Tibial nerve (tissue), 4 donors: ENCODE measurements around the gene OGFRL1. TPM values are rescaled to one million over a fixed set of nuclear protein-coding genes. Genes with fewer than 3 reads are reported as not detected.

Experiments used
- DNase-seq, 2 donors: peaks; one replicate each; pipeline ENCODE4 v3.0.0-alpha.2; 2019; ENCODE audit warnings: low spot score in 2 of 2
- H3K27ac ChIP-seq, 4 donors: fragments of 200-600 bp; sonication (generic) in 3 of 4; one replicate each; pipeline ENCODE4 v1.5.1; 2017 to 2019; ENCODE audit warnings: mild to moderate bottlenecking in 1 of 4
- H3K27me3 ChIP-seq, 2 donors: fragments of 200-600 bp; sonication (generic) in 1 of 2; one replicate each; pipeline versions ENCODE4 v1.5.1 to v1.6.0; 2017 to 2019
- H3K36me3 ChIP-seq, 3 donors: fragments of 200-600 bp; sonication (generic); one replicate each; pipeline ENCODE4 v1.5.1; 2018 to 2019
- H3K4me1 ChIP-seq, 4 donors: fragments of 200-600 bp; sonication (generic) in 3 of 4; one replicate each; pipeline ENCODE4 v1.5.1; 2017 to 2019
- H3K4me3 ChIP-seq, 4 donors: fragments of 200-600 bp; sonication (generic) in 3 of 4; one replicate each; pipeline ENCODE4 v1.5.1; 2017 to 2019; ENCODE audit warnings: mild to moderate bottlenecking in 1 of 4, moderate library complexity in 1 of 4
- H3K9me3 ChIP-seq, 4 donors: fragments of 200-600 bp; sonication (generic) in 3 of 4; one replicate each; pipeline ENCODE4 v1.5.1; 2017 to 2019
- EP300 ChIP-seq, 2 donors: sonication (generic); formaldehyde crosslinking; IDR thresholded peaks; one replicate each; pipeline ENCODE4 v1.6.1; 2017; ENCODE audit warnings: antibody characterized with exemption in 2 of 2, mild to moderate bottlenecking in 1 of 2
- POLR2A ChIP-seq, 2 donors: fragments of 450-650 bp; IDR thresholded peaks; one replicate each; pipeline ENCODE4 v1.6.1; 2017; ENCODE audit warnings: antibody characterized with exemption in 2 of 2, mild to moderate bottlenecking in 2 of 2, moderate library complexity in 2 of 2
- WGBS, 2 donors: methylation state at CpG; one replicate each; pipeline ENCODE4 v1.1.5; 2018; 5-methylcytosine and 5-hydroxymethylcytosine counted together
- total RNA-seq, 4 donors: library from RNA; depleted of rRNA; stranded (reverse); fragments of >200 nt; gene quantifications; one replicate each; pipeline ENCODE4 v1.1.0, GENCODE V29; 2016
- TF ChIP-seq, protein P1 (sequence below), 5 experiments: fragments of 200-600 bp in 3 of 5; fragments of 450-650 bp in 2 of 5; sonication (generic) in 3 of 5; IDR thresholded peaks; one replicate each; pipeline ENCODE4 v1.5.1; 2016 to 2019; ENCODE audit warnings: antibody characterized with exemption in 5 of 5, mild to moderate bottlenecking in 3 of 5, moderate library complexity in 2 of 5

Gene OGFRL1
- total RNA-seq, result 100 to 1,000 TPM in 2 of 4 donors, 10 to 100 TPM in 2; 76.5 to 130 (median 92.2) TPM

DNA sequence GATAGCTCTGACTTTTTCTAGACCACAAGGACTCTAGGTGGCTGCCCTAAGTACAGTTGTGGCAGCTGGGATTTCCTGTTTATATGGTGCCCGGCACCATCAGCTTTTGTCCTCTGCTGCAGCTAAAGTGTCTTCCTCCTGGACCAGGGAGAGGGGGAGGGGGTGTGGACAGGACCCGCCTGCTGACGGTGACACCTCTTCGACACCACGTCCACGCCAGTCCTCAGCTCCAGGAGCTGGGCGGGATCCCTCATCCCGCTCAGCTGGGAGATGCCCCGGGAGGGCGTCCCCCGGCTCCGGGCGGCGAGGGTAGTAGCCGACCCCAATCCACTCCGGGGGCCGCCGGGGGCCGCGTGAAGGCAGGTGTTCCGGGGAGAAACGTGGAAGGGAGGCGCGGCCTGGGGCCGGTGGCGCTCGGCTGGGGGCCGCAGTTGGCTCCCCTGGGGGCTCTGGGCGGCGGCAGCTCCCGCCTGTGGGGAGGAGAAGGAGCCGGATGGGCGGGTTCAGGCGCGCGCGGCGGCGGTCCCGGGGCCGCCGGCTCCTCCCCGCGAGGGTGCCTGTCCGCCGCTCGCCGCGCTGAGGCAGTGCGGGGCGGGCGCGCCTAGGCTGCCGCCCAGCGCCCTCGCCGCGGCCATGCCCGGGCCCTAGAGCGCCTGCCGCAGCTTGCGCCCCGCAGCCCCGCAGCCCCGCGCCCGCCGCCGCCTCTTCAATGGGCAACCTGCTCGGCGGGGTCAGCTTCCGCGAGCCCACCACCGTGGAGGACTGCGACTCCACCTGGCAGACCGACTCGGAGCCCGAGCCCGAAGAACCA is at the start of gene OGFRL1:
TSS of gene OGFRL1 (plus strand) at position 584 of the 811 bp plus-strand sequence. CDS start at position 710, 126 bp downstream.
- peak within 1 kb of the TSS; percentile 68 to 95 (median 80) for H3K4me3 ChIP-seq
- H3K4me1 ChIP-seq, result peaks cover 0 to 60% (median 15%) of the 10 kb centered on the region in 4 donors
- H3K27me3 ChIP-seq, result no peaks in the 10 kb centered on the region
- TF ChIP-seq, protein P1, sequence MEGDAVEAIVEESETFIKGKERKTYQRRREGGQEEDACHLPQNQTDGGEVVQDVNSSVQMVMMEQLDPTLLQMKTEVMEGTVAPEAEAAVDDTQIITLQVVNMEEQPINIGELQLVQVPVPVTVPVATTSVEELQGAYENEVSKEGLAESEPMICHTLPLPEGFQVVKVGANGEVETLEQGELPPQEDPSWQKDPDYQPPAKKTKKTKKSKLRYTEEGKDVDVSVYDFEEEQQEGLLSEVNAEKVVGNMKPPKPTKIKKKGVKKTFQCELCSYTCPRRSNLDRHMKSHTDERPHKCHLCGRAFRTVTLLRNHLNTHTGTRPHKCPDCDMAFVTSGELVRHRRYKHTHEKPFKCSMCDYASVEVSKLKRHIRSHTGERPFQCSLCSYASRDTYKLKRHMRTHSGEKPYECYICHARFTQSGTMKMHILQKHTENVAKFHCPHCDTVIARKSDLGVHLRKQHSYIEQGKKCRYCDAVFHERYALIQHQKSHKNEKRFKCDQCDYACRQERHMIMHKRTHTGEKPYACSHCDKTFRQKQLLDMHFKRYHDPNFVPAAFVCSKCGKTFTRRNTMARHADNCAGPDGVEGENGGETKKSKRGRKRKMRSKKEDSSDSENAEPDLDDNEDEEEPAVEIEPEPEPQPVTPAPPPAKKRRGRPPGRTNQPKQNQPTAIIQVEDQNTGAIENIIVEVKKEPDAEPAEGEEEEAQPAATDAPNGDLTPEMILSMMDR (IDR thresholded peaks at IDR 0.05), result peak in 4 of 5 experiments; percentile 35 to 66 (median 60)
- TF ChIP-seq EP300 (IDR thresholded peaks at IDR 0.05) (peak in 1 of 2 donors; percentile 81), POLR2A (IDR thresholded peaks at IDR 0.05) (peak; percentile 90 to 94)
- H3K9me3 ChIP-seq, result no peaks in the 10 kb centered on the region
- WGBS, 2 donors, result 0 to 1% methylated on average over 31 to 41 of the region's 79 CpGs
- peak; percentile 58 to 61 for DNase-seq
- H3K27ac ChIP-seq, result peak within 1 kb of the TSS; percentile 89 to 99 (median 95)
- H3K36me3 ChIP-seq, result no peaks in the 10 kb centered on the region

DNA sequence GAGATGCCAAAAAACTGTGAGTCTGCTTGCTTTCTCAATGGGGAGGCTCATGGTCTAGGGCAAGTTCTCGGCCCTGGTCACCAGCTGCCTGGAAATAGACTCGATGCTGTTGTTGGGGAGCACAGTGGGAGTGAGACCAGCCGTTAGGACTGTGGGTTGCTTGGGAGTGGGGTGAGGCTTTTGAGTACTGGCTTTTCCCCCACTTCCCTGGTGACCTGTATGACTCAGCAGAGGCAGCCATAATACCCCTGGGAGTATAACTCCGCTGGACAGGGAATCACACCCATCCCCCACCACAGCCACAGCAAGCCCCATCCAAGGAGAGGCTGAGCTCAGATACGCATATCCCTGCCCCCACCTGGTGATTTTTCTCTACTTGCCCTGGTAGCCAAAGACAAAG is 48.9 kb upstream of the OGFRL1 start:
- H3K27me3 ChIP-seq, result no peaks in the 10 kb centered on the region
- TF ChIP-seq EP300 (IDR thresholded peaks at IDR 0.05) (no peak), POLR2A (IDR thresholded peaks at IDR 0.05) (no peak)
- TF ChIP-seq, protein P1 (IDR thresholded peaks at IDR 0.05), result no peak
- DNase-seq, result no peak
- H3K4me1 ChIP-seq, result no peaks in the 10 kb centered on the region
- H3K9me3 ChIP-seq, result peaks cover 0 to 9% (median 0%) of the 10 kb centered on the region in 4 donors
- WGBS, 2 donors, result 77 to 92% methylated on average over 5 of the region's 5 CpGs
- H3K27ac ChIP-seq, result no peak overlapping the region
- no peak overlapping the region for H3K4me3 ChIP-seq
- no peaks in the 10 kb centered on the region for H3K36me3 ChIP-seq

DNA sequence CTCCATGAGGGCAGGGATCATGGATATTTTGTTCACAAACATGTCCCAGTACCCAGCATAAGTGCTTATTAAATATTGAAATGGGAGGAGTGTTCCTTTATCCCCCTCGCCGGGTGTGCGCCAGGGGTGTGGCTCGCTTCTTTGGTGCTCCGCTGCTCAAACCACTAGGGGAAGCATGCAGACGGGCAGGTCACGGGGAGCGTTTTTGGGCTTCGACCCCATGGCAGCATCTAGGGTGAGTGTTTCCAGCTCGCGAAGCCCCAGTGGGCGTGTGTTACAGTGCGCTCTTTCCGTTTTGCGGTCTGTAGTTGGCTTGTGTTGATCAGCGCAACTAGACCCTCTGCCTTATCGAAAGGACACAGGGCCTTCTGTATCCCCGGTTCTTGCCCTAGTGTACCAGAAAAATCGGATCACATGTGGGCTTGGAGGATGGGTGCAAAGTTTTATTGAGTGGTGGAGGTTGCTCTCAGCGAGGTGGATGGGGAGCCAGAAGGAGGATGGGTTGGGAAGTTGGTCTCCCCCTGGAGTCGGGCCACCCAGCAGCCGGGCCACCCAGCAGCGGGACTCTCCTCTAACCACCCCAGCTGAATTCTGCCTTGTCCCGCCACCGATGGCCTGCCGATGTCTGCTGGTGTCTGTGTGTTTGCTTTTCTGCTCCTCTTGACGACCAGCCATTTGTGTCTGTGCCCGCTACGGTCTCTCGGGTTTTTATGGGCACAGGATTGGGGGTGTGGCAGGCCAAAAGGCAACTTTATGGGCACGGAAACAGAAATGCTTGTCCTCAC is 43.2 kb upstream of the OGFRL1 start:
- WGBS, 2 donors, result 93 to 96% methylated on average over 31 of the region's 31 CpGs
- Histone ChIP-seq H3K9me3 (peaks cover 0 to 13% (median 0%) of the 10 kb centered on the region in 4 donors), H3K4me1 (peaks cover 0 to 16% (median 6%) of the 10 kb centered on the region in 4 donors), H3K27me3 (no peaks in the 10 kb centered on the region), H3K36me3 (no peaks in the 10 kb centered on the region), H3K27ac (no peak overlapping the region), H3K4me3 (no peak overlapping the region)
- no peak for DNase-seq
- TF ChIP-seq POLR2A (IDR thresholded peaks at IDR 0.05), result no peak
- TF ChIP-seq EP300 (IDR thresholded peaks at IDR 0.05), result no peak
- TF ChIP-seq, protein P1 (IDR thresholded peaks at IDR 0.05), result no peak

DNA sequence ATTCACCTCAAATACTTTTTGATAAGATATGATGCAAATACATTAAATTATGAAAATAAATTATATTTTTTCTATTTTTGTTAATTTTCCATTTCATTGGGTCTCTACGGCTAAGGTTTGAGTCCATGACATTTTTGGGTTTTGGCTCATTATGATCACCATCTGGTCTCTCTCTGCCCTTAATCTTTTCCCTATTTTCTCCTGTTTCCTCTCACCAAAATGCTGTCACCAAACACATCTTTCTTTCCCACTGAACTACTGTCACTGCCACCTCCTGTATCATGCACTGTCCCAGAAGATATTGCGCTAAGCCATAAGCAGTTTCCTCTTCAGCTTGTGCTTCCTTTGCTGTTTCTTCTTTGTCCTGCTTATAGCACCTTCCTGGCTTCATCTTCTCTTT is 42.0 kb upstream of the OGFRL1 start:
- Histone ChIP-seq H3K4me3 (no peak overlapping the region), H3K27me3 (no peaks in the 10 kb centered on the region), H3K27ac (no peak overlapping the region), H3K4me1 (peaks cover 0 to 23% (median 11%) of the 10 kb centered on the region in 4 donors), H3K36me3 (no peaks in the 10 kb centered on the region), H3K9me3 (peaks cover 0 to 13% (median 0%) of the 10 kb centered on the region in 4 donors)
- TF ChIP-seq EP300 (IDR thresholded peaks at IDR 0.05) (no peak), POLR2A (IDR thresholded peaks at IDR 0.05) (no peak)
- TF ChIP-seq, protein P1 (IDR thresholded peaks at IDR 0.05), result no peak
- no peak for DNase-seq
- 90 to 95% methylated on average over 2 of the region's 2 CpGs for WGBS, 2 donors
